D721Med (cell line): Measurements from ENCODE around the gene SBF2.
A peak's percentile ranks its signal among the peaks of the same experiment; 100 is the strongest.

Experiments
- DNase-seq: peaks from one replicate; pipeline ENCODE4 v3.0.0; 2011; ENCODE audit warnings: low spot score; ENCODE audit not compliant: insufficient read length
- FAIRE-seq: peaks from 2 replicates; lab custom pipeline; 2011; peaks lifted over from hg19 to GRCh38; lab: Jason Lieb, UNC
- TF ChIP-seq, protein P1 (sequence below): IDR thresholded peaks from 2 replicates; pipeline ENCODE4 v1.5.1; 2012; ENCODE audit warnings: mild to moderate bottlenecking, control low read depth; ENCODE audit not compliant: insufficient read depth; ENCODE audit errors: missing control alignments

The SBF2 gene

DNA sequence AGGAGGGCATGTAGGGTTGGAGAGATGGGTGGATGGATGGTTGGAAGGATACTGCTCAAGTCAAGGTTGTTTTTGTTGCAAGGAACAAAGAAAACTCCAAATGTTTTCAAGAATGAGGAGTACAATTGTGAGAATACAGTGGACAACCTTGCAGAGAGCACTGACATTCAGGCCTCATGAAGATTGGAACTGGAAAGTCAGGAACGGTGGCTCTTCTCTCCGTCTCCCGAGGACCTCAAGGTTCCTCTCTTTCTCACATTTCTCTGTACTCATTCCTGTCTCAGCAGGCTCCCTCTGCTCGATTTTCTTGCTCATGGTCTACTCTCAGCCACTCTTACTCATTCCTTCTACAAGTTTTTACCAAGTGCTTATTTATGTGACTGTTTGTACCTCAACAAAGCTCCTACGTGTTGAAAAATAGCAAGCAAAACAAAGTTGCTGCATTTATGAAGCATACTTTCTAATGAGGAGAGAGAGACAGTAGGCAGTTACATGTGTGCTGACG is 532.5 kb downstream of the SBF2 start:
- FAIRE-seq (no peak), DNase-seq (no peak)
- TF ChIP-seq, protein P1, sequence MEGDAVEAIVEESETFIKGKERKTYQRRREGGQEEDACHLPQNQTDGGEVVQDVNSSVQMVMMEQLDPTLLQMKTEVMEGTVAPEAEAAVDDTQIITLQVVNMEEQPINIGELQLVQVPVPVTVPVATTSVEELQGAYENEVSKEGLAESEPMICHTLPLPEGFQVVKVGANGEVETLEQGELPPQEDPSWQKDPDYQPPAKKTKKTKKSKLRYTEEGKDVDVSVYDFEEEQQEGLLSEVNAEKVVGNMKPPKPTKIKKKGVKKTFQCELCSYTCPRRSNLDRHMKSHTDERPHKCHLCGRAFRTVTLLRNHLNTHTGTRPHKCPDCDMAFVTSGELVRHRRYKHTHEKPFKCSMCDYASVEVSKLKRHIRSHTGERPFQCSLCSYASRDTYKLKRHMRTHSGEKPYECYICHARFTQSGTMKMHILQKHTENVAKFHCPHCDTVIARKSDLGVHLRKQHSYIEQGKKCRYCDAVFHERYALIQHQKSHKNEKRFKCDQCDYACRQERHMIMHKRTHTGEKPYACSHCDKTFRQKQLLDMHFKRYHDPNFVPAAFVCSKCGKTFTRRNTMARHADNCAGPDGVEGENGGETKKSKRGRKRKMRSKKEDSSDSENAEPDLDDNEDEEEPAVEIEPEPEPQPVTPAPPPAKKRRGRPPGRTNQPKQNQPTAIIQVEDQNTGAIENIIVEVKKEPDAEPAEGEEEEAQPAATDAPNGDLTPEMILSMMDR: no peak

DNA sequence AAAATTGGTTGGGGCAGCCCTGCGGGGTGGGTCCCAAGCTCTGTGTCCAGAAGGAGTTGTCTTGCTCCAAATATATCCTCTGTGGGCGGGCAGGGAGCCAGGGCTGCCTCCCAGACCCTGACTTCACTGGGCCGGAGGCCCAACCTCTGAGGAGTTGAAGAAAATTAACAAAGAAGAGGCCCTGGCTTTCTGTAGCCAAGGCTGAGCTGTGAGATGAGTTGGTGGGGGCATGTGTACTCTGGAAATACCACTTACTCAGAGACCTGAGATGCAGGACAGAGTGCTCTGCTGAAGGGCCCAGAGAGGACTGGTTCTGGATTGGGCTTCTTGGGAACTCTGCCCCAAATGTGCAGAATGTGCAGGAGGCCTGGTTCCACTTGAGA is 533.8 kb downstream of the SBF2 start:
- FAIRE-seq: no peak
- no peak for DNase-seq
- TF ChIP-seq, protein P1: no peak

GRCh38 chr11:9759519-9760192 is 534.4 kb downstream of the SBF2 start:
- DNase-seq (no peak), FAIRE-seq (no peak)
- TF ChIP-seq, protein P1: no peak

DNA sequence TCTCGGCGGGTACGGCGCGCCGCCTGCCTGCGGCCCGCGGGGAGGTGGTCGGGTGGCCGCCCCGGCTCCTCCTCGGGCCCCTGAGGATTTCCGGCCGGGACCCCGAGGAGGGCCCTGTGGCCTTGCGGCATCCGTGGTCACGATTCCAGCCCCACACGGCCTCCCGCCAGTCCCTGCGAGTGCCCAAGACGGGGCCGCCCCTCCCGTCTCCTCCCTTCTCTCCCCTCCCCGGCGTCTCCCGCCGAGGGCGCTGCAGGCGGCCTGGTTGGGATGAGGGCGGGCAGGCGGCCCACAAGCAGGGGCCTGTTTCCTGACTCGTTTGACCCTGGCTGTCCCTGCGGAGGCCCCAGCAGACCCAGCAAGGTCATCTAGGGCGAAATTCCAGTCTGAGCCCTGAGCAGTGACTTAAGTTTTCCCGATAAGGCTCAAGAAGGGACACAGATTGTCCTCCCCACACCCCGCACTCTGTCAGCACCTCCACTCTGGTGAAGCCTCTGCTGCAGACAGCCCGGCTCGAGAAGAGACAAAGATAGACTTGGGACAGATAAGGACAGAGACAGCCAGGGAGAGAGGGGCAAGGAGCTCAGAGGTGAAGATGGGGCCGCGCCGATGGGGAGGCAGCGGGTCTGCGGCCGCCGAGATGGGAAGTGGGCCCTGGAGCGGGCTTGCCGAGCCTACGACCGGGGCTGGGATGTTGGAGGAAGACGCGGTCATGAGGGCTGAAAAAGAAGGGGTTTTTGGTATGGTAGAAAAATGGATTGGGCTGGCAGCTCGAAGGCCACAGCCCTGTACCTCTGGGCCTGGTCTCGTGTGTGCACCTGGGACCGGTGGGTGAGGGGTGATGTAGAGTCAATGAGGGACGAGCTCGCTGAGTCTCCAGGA is 535.1 kb downstream of the SBF2 start:
- FAIRE-seq: no peak
- DNase-seq: peak; percentile 66
- TF ChIP-seq, protein P1: no peak

GRCh38 chr11:9757809-9758636 is 536.0 kb downstream of the SBF2 start:
- peak; percentile 98 for DNase-seq
- no peak for FAIRE-seq
- TF ChIP-seq, protein P1: peak; percentile 54

DNA sequence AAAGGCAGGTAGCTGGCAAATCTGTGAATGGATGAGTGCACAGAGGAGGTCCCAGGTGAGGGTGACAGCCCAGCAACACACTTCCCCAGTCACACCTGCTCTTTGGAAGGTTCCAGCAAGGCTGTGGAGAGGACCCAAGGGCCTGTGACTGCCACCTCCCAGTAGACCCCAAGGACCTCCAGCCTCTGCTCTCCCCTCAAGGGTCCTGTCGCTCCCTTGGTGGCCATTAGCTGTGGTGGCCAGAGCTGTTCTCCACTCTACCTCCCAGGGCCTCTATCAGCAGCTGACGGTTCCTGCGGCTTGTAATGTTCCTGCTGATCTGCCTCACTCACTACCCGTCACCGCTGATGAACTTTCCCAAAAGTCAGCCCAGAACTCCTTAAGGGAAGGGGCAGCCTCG is 537.1 kb downstream of the SBF2 start:
- TF ChIP-seq, protein P1: no peak
- FAIRE-seq: no peak
- DNase-seq: no peak
